ENCODE data around the gene DBH.

Gene DBH

DNA sequence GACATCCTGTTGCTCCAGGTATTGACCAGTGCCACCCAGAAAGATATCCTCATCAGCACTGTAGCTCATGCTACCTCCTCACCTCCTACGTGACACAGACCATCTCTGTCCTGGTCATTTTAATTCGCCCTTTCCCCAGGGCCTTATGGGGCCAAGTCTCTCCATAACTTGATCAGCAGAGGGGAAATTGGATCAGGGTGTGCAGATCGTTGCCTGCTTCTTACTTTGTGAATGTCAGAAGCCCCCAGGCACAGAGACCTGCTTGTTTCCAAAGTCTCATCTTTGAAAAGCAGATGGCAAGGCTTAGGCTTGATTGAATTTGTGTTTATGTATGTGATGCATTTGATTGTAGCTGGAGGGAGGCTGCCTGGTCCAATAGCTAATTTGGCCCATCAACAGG lies 8.8 kb upstream of the DBH start:
- no peak for DNase-seq

DNA sequence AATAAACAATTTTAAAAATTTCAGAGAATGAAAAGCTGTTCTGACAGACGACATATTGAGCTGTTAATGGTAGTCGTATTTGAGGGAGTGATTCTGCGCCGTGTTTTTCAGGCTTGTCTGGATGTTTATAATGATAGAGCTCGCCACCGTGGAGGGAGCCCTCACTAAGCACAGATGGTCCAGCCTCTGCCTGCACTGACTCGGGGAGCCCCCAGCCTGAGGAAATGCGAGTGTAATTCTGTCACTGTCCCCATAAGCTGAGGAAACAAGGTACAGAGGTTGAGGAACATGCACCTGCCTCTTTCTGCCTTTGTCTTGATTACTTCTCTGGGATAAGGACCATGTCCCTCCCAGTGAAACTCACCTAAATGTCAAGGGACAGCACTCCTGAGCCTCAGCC lies 7.4 kb upstream of the DBH start:
- no peak for DNase-seq

DNA sequence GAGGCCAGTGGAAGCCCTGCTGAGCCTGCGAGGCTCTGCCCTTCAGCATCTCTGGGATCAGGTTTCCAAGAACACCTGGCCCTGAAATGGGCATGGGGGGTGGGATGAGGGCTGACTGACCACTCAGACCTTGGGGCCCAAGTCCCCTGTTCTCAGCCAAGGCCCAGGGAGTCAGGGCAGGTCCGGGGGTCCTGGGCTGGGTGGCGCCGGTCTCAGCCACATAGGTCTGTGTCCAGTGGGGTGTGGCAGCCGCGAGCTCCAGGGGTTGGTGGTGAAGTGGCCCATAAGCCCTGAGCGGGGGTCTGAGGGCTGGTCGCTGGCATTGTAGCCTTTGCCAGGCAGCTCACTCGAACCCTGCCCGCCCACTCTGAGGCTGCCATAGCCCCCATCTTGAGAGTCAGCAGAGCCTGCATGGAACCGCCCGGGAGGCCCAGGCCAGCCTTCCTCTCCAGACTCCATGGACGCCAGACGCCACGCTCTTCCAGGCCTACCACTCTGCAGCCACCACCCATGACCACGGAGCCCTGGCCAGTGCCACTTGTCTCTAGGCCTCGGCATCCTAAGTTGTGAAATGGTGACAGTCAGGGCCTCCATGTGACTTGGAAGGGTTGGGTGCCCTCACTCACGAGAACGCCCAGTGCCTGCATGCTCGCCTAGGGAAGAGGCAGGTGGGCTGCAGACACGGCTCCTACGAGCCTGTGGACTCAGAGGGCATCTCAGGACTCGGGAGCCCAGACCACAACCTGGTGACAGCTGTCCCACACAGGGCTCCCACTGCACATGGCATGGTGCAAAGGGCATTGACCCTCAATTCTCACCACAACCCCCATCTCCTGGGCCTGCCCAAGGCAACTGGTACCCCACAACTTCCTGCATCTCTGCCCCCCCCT lies 6.7 kb upstream of the DBH start:
- DNase-seq = no peak

DNA sequence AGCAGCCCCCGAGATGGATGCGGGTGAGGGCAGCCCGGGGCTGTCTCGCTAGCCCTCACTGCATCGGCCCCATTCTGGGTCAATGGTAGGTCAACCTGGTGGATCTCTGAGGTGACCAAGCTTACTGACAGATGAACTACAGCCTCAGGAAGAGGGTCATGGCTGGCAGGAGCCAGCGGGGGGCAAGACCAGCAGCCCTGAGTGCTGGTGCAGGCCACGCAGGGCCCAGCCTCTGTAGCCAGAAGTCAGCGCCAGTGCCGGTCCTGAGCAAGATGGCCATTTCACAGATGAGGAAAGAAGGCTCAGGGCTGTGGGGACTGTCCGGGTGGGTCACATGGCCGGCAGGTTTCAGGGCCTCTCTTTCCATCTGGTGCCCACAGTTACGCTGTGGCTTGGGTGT lies 5.1 kb upstream of the DBH start:
- no peak for DNase-seq

DNA sequence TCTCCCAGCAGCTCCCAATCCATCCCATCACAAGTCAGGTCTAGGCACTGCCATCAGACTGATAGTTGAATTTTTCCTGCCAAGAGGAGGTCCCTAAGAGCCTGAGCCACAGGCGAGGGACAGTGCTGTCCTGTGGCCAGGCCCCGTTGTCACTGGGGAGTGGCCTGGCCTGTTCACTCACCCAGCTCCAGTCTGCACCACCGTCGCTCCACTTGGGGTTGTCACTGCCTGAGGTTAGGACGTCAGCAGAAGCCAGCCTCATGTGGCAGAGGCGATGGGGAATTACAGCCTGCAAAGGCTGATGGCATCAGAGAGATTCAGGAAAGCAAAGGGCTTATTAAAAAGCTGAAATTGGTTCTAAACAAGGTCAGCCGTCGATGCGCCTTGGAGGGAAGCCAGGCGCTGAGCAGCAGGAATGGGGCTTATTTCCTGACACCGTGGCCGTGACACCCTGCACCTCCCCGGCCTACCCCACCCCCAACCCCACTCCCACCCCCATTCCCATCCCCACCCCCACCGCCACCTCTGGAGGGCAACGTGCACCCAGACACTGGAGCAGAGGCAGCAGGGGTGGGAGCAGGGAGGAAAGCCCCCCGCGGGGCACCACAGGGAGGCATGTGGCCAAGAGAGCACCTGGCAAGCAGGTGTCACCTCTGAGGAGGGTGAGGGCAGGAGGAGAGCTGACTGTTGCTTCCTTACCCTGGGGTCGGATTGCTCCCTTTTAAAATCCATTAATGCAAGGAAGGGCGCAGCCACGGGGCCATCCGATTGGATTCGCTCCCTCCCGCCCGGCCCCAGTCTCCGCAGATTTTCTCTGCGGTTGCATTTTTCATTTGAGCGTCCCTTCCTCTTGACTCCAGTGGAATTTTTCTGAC lies 3.1 kb upstream of the DBH start:
- DNase-seq = no peak

DNA sequence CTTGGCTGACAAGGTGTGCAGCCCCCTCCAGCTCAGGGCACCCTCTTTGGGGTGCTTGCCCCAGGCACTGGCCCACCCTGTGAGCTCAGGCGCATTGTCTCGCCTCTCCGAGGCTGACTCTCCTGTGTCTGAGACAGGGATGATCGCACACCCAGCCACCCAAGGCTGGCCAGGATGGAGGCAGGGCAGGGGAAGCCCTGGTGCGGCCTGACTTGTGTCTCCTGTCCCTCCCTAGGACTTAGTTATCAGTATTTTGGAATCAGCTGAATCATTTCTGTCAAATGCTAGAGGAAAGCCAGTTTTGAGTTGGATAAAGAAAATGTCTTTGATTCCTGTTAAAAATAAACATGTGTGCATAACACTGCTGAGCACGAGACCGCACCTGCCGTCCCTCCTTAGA lies 2.5 kb upstream of the DBH start:
- no peak for DNase-seq

DNA sequence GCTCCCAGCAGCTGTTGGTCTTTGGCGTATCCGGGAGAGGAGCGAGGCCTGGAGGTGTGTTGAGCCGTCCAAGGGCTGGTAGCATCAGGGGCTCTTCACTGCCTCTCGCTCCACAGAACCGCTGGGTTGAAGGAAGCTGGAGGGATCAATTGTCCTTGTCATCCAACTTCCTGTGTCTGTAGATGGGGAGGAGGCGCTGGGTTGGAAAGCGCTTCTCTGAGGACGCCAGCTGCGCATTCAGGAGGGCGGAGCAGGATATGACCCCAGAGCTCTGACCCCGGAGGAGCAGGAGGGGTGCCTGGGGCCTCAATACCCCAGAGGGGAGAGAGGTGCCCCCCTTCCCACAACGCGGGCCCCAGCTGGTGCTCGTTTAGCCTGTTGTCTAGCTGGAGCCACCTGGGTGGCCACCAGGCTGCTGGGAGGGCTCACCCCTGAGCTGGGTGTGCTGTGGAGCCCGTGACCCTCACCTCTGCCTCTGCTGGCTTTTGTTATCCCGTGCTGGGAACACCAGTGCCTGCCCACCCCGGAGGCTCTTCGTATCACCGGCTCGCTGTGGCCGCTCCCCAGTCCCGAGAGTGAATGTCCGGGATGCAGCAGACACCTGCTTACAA lies 2.0 kb upstream of the DBH start:
- DNase-seq = no peak

DNA sequence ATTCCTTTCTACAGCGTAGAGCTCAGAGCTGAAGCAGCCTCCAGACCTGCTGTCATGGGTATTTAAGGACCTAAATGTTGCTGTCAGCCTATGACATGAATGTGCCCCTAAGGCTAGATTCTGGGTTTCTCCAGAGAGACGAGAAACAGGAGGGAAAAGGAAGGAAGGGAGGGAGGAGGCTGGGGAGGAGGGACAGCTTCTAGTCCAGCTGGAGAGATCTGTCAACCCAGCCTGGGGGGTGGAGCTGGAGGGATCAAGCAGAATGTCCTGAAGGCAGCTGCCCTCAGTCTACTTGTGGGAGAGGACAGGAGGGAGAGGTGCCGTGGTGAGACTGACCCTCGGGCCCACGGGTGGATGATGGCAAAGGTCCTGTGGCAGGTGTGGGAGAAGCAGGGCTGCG lies 1.1 kb upstream of the DBH start:
- DNase-seq = no peak

DNA sequence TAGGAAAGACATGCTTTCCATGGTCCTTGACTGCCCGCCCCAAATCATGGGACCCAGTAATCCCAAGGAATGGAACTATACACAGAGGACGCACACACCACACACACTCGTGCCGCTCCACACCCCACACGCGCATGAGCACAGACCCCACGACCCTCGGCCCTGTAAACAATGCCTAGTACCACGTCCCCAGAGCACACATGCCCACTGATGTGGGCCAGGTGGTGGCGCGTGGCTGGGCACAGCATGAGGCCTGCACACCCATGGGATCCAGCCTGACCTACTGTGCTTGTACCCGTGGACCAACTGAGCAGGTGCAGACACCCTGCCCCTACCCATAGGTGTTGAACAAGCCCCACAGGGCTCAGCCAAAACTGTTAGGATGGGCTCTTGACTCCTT lies 739 bp downstream of the DBH start:
- DNase-seq = no peak

DNA sequence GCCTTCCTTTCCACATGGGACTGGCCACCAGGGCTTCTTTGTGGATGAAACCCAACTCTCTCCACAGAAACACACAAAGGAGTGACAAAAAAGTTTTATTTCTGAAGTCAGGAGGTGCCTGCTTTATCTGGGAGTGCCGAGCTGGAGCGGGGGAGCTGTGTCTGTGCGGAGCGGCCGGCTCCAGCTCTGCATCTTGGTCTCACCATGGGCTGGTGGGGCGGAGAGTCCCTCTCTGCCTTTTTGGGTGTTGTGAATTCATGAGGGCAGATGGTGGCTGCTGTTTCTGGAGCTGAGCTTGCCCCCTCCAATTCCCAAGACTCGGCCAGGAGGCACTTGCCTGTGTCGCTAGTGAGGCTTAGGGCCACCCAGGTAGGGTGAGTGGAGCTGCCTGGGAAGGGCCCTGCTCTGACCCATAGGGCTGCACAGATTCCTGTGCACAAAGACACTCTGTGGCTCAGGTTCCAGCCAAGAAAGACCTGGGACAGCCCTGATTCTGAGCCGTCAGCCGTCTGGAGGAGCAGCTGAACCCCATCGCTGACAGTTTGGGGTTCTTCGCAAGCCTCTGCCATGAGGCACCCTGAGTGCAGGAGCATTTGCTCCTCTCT lies 1.4 kb downstream of the DBH start:
- no peak for DNase-seq

DNA sequence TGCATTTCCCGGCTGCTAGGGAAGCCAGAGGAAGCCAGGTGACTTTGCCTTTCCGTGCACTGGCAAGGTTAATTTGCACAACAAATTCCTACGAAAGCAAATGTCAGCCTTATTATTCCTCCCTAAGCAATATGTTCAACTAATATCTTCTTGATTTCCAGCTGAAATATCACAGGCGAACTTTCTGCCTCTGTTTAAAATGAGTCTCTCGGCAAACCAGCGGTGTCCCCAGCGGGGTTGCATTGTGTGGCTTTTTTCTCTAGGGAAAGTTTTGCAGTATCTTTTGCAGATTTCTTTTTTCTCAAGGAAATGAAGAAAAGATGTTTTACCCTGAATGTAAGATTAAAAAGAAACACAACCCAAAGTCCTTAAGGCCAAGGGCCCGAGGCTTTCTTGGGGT lies 1.9 kb downstream of the DBH start:
- DNase-seq = no peak

DNA sequence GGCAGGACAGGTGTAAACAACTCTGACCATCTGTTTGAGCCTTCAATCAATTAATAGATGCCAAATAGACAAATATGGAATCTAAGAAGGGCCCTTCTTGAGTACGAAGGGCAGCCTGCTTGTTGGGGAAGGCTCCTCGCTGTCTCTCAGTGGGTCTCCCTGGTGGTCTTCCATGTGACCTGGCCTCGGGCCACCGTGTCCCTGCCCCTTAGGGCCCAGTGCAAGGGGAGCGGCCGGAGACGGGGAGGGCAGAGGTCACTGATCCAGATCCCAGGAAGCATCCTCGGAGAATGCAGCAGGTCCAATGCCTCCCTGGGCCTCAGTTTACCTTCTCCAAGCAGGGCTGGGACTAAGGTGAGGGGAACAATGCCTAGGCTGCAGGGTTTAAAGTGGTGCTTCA lies 2.5 kb downstream of the DBH start:
- DNase-seq = no peak

DNA sequence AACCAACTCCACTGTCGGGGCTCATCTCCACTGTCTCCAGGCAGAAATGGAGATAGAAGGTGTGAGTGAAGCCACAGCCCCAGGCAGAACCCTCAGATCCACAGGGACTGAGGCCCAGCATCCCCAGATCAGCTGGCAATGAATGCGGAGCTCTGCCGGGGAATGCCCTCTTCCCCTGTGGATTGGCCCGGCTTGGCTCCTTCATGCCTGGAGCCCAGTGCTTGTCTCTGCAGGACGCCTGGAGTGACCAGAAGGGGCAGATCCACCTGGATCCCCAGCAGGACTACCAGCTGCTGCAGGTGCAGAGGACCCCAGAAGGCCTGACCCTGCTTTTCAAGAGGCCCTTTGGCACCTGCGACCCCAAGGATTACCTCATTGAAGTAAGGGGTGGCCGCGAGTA lies 3.5 kb downstream of the DBH start:
- no peak for DNase-seq

DNA sequence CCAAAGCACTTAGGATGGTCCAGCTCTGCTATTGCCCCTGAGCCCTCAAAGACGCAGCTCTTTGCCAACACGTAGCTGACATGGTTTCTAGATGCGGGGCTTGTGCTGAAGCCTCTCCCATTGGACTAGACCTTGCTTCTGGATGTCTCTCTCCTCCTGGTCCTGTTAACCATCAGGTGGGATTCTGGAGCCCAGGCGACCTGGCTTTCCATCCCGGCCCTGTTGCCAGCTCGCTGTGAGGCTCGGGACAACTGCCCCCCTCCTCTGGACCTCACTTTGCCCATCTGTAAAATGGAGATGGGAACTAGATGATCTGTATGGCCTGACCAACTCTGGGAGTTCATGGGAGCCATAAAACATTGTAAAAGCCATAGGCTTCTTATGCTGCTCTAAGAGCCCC lies 4.0 kb downstream of the DBH start:
- DNase-seq = no peak

DNA sequence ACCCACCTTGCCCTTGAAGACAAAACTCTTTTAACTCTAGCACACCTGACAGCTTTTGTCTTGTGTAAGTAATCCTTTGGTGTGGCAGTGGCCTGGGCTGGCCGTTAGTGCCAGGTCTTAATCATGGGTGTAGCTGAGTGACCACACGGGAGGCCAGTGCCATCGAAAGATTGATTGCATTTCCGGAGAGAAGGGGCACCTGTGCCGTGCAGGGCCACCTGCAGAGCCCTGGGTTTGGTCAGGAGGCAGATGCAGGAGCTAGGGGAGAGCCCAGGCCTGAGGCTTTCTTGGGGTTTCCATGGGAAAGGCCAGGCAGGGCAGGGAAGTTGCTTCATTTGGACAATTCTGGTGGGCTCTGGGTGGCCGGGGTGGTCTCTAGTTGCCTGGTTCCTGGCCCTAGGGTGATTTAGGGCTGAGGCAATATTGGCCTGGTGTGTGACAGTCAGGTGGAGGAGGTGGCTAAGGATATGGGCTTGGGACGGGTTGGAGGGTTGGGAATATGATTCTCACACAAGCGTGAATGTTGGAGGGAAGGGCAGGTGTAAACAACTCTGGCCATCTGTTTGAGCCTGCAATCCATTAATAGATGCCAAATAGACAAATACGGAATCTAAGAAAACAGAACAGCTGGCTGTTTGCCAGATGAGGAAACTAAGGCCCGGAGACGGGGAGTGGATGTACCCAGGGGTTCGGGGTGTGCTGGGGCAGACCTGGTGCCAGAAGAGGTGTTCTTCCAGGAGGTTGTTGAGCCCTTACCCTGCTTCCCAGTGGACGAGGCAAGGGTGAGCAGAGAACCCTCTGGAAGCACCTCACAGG lies 4.6 kb downstream of the DBH start:
- DNase-seq = no peak

DNA sequence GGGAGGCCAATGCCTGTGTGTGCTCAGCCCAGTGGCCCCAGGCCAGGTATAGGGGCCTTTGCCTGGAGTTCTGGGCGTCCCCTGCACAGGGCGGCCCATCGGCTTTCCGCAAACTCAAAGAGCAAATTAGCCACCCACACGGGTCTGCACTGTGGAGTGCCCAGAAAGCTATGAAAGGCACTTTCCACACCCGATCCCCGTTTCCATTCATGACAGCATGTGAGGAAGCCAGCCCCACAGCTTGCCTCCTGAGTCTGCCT lies 5.2 kb downstream of the DBH start:
- no peak for DNase-seq

DNA sequence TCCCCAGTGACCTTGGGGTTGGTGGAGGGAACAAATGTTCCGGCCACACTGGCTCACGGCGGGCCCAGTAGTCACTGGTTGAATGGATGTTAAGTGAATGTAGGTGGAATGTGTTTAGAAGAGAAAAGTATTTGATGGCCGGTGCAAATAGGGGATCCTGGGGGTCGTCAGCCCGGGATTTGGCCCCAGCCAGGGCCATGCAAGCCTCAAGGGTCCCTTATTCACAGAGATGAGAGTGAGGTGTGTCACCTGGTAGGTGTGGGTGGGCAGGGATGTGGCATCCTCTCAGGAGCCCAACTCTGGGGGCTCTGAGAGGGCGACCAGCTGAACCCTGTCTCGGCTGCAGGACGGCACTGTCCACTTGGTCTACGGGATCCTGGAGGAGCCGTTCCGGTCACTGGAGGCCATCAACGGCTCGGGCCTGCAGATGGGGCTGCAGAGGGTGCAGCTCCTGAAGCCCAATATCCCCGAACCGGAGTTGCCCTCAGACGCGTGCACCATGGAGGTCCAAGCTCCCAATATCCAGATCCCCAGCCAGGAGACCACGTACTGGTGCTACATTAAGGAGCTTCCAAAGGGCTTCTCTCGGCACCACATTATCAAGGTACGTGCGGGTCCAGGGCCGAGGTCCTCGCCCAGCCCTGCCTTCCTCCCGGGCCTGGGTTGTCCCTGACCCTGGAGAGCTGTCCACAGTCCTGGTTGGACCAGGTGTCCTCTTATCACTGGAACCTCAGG lies 5.9 kb downstream of the DBH start:
- DNase-seq = no peak

DNA sequence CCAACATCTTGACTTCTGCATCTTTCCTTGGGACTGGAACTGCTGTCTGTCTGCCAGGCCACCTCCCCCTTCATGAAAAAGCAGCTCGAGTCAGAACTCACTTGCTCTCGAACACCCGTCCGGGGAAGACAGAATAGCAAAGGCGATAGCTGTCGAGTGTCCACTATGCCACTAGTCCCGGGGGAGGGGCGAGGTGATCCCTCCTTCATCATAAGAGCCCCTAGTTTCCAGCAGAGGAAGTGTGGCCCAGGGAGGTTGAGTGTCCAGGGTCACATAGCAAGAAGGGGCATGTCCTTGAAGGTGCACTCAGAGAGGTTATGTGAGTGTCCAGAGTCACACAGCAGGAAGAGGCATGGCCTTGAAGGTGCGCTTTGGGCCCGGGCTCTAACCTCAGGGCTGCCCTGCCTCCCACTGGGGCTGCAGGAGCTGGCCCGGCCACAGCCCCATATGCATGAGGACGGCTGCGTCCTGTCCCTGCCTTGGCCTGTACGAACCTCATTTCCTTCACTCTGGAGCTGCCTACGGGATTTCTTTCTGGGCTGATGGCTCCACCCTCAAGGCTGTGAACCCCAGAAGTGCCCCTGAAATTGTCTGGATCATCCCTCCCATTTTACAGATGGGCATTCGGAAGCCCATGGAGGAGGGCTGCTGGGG lies 6.7 kb downstream of the DBH start:
- DNase-seq = no peak

DNA sequence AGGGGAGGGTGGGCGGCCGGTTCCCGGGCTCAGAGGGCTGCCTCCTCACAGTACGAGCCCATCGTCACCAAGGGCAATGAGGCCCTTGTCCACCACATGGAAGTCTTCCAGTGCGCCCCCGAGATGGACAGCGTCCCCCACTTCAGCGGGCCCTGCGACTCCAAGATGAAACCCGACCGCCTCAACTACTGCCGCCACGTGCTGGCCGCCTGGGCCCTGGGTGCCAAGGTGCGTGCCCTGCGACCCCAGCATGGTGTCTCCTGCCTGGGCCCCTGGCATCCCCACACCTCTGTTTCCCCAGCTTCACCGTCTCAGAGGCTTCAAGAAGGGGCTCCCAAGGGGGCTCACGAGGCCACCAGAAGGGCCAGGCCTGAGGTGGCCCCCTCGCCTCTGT lies 7.2 kb downstream of the DBH start:
- no peak for DNase-seq

DNA sequence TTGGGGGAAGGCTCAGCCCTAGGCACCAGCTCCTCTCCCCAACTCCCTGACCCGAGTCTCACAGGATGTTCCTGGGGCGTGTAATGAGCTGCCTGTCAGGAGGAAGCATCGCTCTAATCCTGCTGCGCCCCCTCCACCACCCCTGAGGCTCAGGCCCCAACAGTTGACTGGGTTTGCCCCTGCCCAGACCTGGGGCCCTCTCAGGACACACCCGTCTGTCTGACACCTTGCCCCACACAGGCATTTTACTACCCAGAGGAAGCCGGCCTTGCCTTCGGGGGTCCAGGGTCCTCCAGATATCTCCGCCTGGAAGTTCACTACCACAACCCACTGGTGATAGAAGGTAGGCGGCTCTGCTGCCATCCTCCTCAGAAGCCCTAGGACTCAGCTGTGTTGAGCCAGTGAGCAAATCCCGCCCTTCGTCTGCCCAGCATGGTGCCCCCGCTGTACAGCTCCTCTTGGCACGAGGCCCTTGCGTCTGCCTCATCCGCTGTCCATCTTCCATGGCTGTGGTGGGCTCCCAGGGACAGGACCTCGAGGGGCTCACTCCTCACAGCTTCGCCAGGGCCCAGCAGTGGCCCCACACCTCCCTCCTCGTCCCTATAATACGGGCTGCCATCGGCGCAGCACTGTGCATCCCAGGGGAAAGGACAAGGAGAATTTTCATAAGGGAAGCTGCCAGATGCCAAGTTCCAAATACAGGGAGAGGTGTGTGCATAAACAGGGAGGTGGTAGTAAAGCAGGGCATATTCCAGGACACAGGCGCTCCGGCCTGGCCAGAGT lies 8.0 kb downstream of the DBH start:
- no peak for DNase-seq

All from NCI-H1930 (cell line).